ENCODE data around the gene NIN. TPM values are rescaled to one million over a fixed set of nuclear protein-coding genes. Genes with fewer than 3 reads are reported as not detected.
A peak's percentile ranks its signal among the peaks of the same experiment; 100 is the strongest.

NIN gene
- polyA plus RNA-seq, 1 donor from 2014 or later = 47.6 TPM

DNA sequence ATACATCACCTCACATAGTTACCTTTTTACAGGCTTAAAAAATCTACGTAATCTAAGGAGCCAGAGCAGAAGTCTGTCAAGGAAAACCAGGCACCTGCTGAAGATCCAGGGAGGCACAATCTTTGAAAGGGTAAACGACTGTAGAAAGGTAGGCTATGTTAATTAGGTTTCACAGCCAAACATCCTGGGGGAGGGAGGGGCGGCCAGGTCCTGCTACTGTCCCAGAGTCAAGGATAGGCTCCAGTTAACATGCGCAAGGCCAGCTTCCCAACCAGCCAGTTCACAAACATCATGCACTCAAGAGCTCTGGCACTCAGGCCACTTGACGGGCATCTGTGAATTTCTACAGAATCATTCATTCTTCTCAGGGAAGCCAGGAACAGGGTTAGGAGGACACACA lies 22.9 kb downstream of the NIN start (continued):
- TF ChIP-seq MXI1 (conservative IDR thresholded peaks at IDR 0.05; ENCODE audit: poor library complexity, severe bottlenecking) (no peak), RAD21 (conservative IDR thresholded peaks at IDR 0.05) (no peak)

DNA sequence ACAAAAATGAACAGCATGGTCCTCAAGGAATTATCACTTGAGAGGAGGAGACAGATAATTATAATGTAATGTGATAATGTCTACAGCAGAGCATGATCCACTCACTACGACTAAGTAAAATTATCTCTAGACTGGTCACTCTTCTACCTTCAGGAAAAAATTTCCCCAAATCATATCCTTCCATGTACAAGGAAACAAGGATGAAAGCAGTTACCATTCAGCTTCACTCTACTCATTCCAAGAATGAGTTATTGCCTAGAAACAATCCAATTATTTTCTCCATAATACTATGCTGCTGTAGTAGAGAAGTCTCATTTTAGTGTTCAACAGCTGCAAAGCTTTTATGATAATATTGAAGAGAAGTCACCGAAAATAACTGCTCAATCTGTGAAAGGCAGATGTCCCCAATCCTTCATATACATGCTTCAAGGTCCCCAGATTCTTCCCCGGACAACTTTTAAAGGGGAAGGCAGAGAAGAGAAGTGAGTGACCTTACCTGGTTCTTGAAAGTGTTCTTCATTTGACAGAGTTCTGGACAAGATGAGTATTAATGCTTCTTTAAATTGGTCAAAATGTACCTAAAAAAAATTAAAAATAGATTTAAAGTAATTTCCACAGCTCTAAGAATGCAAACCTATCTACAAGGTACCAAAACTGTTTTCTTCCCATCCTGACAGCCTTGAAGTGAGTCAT lies 24.6 kb downstream of the NIN start:
- Histone ChIP-seq H4K20me1 (ENCODE audit: insufficient read depth) (no peaks in the 10 kb centered on the region), H3K4me2 (ENCODE audit: low read length) (no peak overlapping the region), H3K36me3 (ENCODE audit: insufficient read depth, low read length) (no peaks in the 10 kb centered on the region)

DNA sequence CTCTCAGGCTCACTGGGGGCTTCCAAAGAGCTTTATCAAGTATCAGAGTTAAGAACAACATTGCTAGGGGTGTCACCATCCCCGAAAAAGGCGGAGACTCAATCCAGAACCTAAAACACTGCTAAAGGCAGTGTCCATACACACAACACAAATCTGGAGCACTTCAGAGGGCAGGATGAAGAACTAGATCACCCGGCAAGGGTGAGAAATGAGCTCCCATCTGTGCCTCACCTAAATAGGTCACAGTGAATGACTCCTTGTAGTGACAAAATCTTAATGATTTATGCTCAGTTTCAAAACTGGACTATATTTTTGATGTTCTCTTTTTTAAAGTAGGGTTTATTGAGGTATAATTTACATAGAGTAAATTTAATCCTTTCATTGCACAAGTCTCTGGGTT lies 25.6 kb downstream of the NIN start:
- no peak overlapping the region for H3K27ac ChIP-seq (ENCODE audit: low read length)
- H3F3A ChIP-seq (ENCODE audit: insufficient read depth, low read length, poor library complexity, severe bottlenecking) = no peaks in the 10 kb centered on the region
- H3K9ac ChIP-seq (ENCODE audit: low read length) = no peak overlapping the region
- TF ChIP-seq MXI1 (conservative IDR thresholded peaks at IDR 0.05; ENCODE audit: poor library complexity, severe bottlenecking) (no peak), RAD21 (conservative IDR thresholded peaks at IDR 0.05) (no peak), EZH2 (IDR thresholded peaks at IDR 0.05; ENCODE audit: borderline replicate concordance, insufficient read depth, low read length, poor library complexity, severe bottlenecking) (no peak), TAF1 (IDR thresholded peaks at IDR 0.05; ENCODE audit: low read depth) (no peak), SMC3 (conservative IDR thresholded peaks at IDR 0.05; ENCODE audit: poor library complexity) (no peak)
- H4K20me1 ChIP-seq (ENCODE audit: insufficient read depth) = no peaks in the 10 kb centered on the region
- H3K27me3 ChIP-seq (ENCODE audit: insufficient read depth, low read depth, low read length) = no peaks in the 10 kb centered on the region
- H3K4me3 ChIP-seq (ENCODE audit: low read length) = no peak overlapping the region
- H3K36me3 ChIP-seq (ENCODE audit: insufficient read depth, low read length) = no peaks in the 10 kb centered on the region
- no peaks in the 10 kb centered on the region for H3K9me3 ChIP-seq (ENCODE audit: low read length)
- peaks cover 45% of the 10 kb centered on the region for H3K79me2 ChIP-seq (replicated peaks; ENCODE audit: insufficient read depth, low read length)
- no peak overlapping the region for H2AFZ ChIP-seq (ENCODE audit: low read depth, low read length)
- H3K4me2 ChIP-seq (ENCODE audit: low read length) = no peak overlapping the region
- no peaks in the 10 kb centered on the region for H3K9me2 ChIP-seq (ENCODE audit: insufficient read depth, low read length)

More for the DNA sequence above, 24.6 kb downstream of the NIN start:
- no peaks in the 10 kb centered on the region for H3K27me3 ChIP-seq (ENCODE audit: insufficient read depth, low read depth, low read length)
- no peak overlapping the region for H2AFZ ChIP-seq (ENCODE audit: low read depth, low read length)
- no peaks in the 10 kb centered on the region for H3K9me3 ChIP-seq (ENCODE audit: low read length)
- H3K79me2 ChIP-seq (replicated peaks; ENCODE audit: insufficient read depth, low read length) = peaks cover 51% of the 10 kb centered on the region
- H3F3A ChIP-seq (ENCODE audit: insufficient read depth, low read length, poor library complexity, severe bottlenecking) = no peaks in the 10 kb centered on the region
- TF ChIP-seq TAF1 (IDR thresholded peaks at IDR 0.05; ENCODE audit: low read depth) = no peak
- peak; percentile 52 for TF ChIP-seq POLR2AphosphoS5 (IDR thresholded peaks at IDR 0.05)
- TF ChIP-seq EP300 (conservative IDR thresholded peaks at IDR 0.05; ENCODE audit: poor library complexity, severe bottlenecking) = no peak
- no peak overlapping the region for H3K27ac ChIP-seq (ENCODE audit: low read length)
- peak overlapping the region; percentile 5 for H3K4me3 ChIP-seq (ENCODE audit: low read length)
- no peaks in the 10 kb centered on the region for H3K9me2 ChIP-seq (ENCODE audit: insufficient read depth, low read length)
- H3K9ac ChIP-seq (ENCODE audit: low read length) = no peak overlapping the region

DNA sequence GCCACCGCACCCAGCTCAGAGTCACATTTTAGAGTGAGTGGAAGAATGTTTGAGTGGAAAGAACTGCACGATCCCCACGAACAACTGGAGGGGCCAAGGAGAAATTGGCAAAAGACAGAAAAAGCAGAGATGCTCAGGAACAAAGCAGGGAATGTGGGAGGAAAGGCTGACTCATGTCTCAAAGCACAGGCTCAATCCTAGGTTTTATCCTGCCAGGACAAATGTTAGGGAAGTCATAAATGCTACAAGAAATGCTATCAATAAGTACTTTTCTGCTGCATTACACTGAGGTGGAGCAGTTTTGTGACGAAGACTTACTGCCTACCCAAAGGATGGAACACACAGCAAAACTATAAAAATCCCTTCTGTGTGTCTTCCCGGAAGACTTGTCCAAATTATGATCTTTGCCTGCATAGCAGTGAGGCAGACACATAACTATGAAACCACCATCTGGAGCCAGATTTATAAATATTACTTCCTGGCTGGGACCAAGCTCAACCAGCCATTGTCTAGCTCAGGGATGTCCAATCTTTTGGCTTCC lies 26.7 kb downstream of the NIN start:
- Histone ChIP-seq H3K79me2 (replicated peaks; ENCODE audit: insufficient read depth, low read length) (peaks cover 36% of the 10 kb centered on the region), H3F3A (ENCODE audit: insufficient read depth, low read length, poor library complexity, severe bottlenecking) (no peaks in the 10 kb centered on the region), H3K9ac (ENCODE audit: low read length) (no peak overlapping the region), H3K9me2 (ENCODE audit: insufficient read depth, low read length) (no peaks in the 10 kb centered on the region), H3K36me3 (ENCODE audit: insufficient read depth, low read length) (no peaks in the 10 kb centered on the region), H3K27me3 (ENCODE audit: insufficient read depth, low read depth, low read length) (no peaks in the 10 kb centered on the region), H3K4me2 (ENCODE audit: low read length) (no peak overlapping the region), H3K27ac (ENCODE audit: low read length) (no peak overlapping the region), H3K9me3 (ENCODE audit: low read length) (no peaks in the 10 kb centered on the region), H2AFZ (ENCODE audit: low read depth, low read length) (no peak overlapping the region), H3K4me3 (ENCODE audit: low read length) (no peak overlapping the region), H4K20me1 (ENCODE audit: insufficient read depth) (no peaks in the 10 kb centered on the region)
- TF ChIP-seq EP300 (conservative IDR thresholded peaks at IDR 0.05; ENCODE audit: poor library complexity, severe bottlenecking) (no peak), EZH2 (IDR thresholded peaks at IDR 0.05; ENCODE audit: borderline replicate concordance, insufficient read depth, low read length, poor library complexity, severe bottlenecking) (no peak), POLR2AphosphoS5 (IDR thresholded peaks at IDR 0.05) (no peak), SMC3 (conservative IDR thresholded peaks at IDR 0.05; ENCODE audit: poor library complexity) (no peak), MXI1 (conservative IDR thresholded peaks at IDR 0.05; ENCODE audit: poor library complexity, severe bottlenecking) (no peak), TAF1 (IDR thresholded peaks at IDR 0.05; ENCODE audit: low read depth) (no peak), RAD21 (conservative IDR thresholded peaks at IDR 0.05) (no peak)
- TF ChIP-seq, protein P1, sequence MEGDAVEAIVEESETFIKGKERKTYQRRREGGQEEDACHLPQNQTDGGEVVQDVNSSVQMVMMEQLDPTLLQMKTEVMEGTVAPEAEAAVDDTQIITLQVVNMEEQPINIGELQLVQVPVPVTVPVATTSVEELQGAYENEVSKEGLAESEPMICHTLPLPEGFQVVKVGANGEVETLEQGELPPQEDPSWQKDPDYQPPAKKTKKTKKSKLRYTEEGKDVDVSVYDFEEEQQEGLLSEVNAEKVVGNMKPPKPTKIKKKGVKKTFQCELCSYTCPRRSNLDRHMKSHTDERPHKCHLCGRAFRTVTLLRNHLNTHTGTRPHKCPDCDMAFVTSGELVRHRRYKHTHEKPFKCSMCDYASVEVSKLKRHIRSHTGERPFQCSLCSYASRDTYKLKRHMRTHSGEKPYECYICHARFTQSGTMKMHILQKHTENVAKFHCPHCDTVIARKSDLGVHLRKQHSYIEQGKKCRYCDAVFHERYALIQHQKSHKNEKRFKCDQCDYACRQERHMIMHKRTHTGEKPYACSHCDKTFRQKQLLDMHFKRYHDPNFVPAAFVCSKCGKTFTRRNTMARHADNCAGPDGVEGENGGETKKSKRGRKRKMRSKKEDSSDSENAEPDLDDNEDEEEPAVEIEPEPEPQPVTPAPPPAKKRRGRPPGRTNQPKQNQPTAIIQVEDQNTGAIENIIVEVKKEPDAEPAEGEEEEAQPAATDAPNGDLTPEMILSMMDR (IDR thresholded peaks at IDR 0.05; ENCODE audit: poor library complexity, severe bottlenecking) = no peak
- TF ChIP-seq, protein P2, sequence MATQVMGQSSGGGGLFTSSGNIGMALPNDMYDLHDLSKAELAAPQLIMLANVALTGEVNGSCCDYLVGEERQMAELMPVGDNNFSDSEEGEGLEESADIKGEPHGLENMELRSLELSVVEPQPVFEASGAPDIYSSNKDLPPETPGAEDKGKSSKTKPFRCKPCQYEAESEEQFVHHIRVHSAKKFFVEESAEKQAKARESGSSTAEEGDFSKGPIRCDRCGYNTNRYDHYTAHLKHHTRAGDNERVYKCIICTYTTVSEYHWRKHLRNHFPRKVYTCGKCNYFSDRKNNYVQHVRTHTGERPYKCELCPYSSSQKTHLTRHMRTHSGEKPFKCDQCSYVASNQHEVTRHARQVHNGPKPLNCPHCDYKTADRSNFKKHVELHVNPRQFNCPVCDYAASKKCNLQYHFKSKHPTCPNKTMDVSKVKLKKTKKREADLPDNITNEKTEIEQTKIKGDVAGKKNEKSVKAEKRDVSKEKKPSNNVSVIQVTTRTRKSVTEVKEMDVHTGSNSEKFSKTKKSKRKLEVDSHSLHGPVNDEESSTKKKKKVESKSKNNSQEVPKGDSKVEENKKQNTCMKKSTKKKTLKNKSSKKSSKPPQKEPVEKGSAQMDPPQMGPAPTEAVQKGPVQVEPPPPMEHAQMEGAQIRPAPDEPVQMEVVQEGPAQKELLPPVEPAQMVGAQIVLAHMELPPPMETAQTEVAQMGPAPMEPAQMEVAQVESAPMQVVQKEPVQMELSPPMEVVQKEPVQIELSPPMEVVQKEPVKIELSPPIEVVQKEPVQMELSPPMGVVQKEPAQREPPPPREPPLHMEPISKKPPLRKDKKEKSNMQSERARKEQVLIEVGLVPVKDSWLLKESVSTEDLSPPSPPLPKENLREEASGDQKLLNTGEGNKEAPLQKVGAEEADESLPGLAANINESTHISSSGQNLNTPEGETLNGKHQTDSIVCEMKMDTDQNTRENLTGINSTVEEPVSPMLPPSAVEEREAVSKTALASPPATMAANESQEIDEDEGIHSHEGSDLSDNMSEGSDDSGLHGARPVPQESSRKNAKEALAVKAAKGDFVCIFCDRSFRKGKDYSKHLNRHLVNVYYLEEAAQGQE (IDR thresholded peaks at IDR 0.05; ENCODE audit: borderline replicate concordance) = no peak
